Loucy (cell line): ENCODE measurements around the gene HADHB.
"Not testable (repeated sequence)": the region's sequence is repeated elsewhere in the genome, so short reads cannot be mapped to it uniquely, and the experiment has no call there.

ENCODE experiments used
- CTCF ChIP-seq: fragments of 200-600 bp; sonication (generic); conservative IDR thresholded peaks from 2 replicates; pipeline ENCODE4 v1.5.1; 2014; ENCODE audit warnings: mild to moderate bottlenecking, antibody characterized with exemption, low read length
- EZH2phosphoT487 ChIP-seq: fragments of 200-600 bp; IDR thresholded peaks from 2 replicates; pipeline ENCODE4 v1.6.1; 2018; ENCODE audit warnings: antibody characterized with exemption, mild to moderate bottlenecking, moderate library complexity, borderline replicate concordance

- TF ChIP-seq CTCF, EZH2phosphoT487: not testable (repeated sequence)
These were observed 60.4 kb downstream of the HADHB start for GRCh38 chr2:26305094-26305493.
